Vagina (tissue), 2 donors: ENCODE results near the gene ESR1.

Source experiments
- CTCF ChIP-seq, 3 experiments: fragments of 450-650 bp in 2 of 3; fragments of 200-600 bp in 1 of 3; sonication (generic) in 1 of 3; IDR thresholded peaks; one replicate each; pipeline ENCODE4 v1.5.1; 2017 to 2019; ENCODE audit warnings: antibody characterized with exemption in 3 of 3, mild to moderate bottlenecking in 2 of 3, moderate library complexity in 2 of 3
- POLR2A ChIP-seq, 2 donors: fragments of 450-650 bp; IDR thresholded peaks; one replicate each; pipeline ENCODE4 v1.6.1; 2017; ENCODE audit warnings: antibody characterized with exemption in 2 of 2, mild to moderate bottlenecking in 2 of 2, moderate library complexity in 2 of 2
- POLR2AphosphoS5 ChIP-seq, 2 donors: sonication (generic); formaldehyde crosslinking; IDR thresholded peaks; one replicate each; pipeline ENCODE4 v1.9.0; 2017; ENCODE audit warnings: antibody characterized with exemption in 2 of 2, mild to moderate bottlenecking in 2 of 2, low read depth in 1 of 2; ENCODE audit not compliant: insufficient read depth in 1 of 2

GRCh38 chr6:152068622-152069261, 261.3 kb downstream of the ESR1 start:
- TF ChIP-seq CTCF (IDR thresholded peaks at IDR 0.05) (no peak), POLR2AphosphoS5 (IDR thresholded peaks at IDR 0.05; ENCODE audit: insufficient read depth in 1 of 2, low read depth in 1 of 2) (no peak), POLR2A (IDR thresholded peaks at IDR 0.05) (no peak)
